SK-N-SH (cell line): ENCODE data around the gene SLC2A10. TPM values are rescaled to one million over a fixed set of nuclear protein-coding genes. Genes with fewer than 3 reads are reported as not detected.

ENCODE experiments used
- CTCF ChIA-PET: fragments of 300-600, 350-600 bp; formaldehyde crosslinking; extraction: SDS; loops from one replicate; lab custom pipeline; 2021; lab: Yijun Ruan, JAX
- POLR2A ChIA-PET: fragments of 350-600 bp; sonication (Branson Sonifier 250); formaldehyde crosslinking; extraction: SDS; loops from one replicate; lab custom pipeline; 2020; ENCODE audit warnings: antibody characterized with exemption, inconsistent platforms; lab: Yijun Ruan, JAX
- DNase-seq: peaks from one replicate; pipeline ENCODE4 v3.0.0; 2012
- H2AFZ ChIP-seq: fragments of 200-600 bp; sonication (generic); 2 replicates; pipeline ENCODE4 v1.8.1; 2016; ENCODE audit warnings: antibody characterized with exemption, mild to moderate bottlenecking, low read depth
- H3F3A ChIP-seq: fragments of 200-600 bp; sonication (generic); replicated peaks from 2 replicates; pipeline ENCODE3; 2016; ENCODE audit warnings: antibody characterized with exemption, mild to moderate bottlenecking; ENCODE audit not compliant: insufficient read depth
- H3K27ac ChIP-seq, 2 experiments: fragments of 200-500 bp in 1 of 2; fragments of 200-600 bp in 1 of 2; sonication (Bioruptor generic) in 1 of 2; sonication (generic), shearing (Covaris generic) in 1 of 2; 2 replicates each; pipeline versions ENCODE4 v1.5.1 to v1.6.1; 2014 to 2016; ENCODE audit warnings: low read depth in 2 of 2, inconsistent platforms in 1 of 2, low read length in 1 of 2, mild to moderate bottlenecking in 1 of 2, mixed read lengths in 1 of 2
- H3K27me3 ChIP-seq: fragments of 200-600 bp; sonication (generic), shearing (Covaris generic); 2 replicates; pipeline ENCODE4 v1.6.1; 2016; ENCODE audit warnings: mixed run types; ENCODE audit not compliant: insufficient read depth
- H3K36me3 ChIP-seq, 2 experiments: fragments of 200-500 bp in 1 of 2; fragments of 200-600 bp in 1 of 2; sonication (Bioruptor generic) in 1 of 2; sonication (generic) in 1 of 2; replicated peaks in 1 of 2; 2 replicates each; pipeline versions ENCODE3 to v1.5.1; 2014 to 2016; ENCODE audit warnings: low read length in 1 of 2, mild to moderate bottlenecking in 1 of 2; ENCODE audit not compliant: insufficient read depth in 2 of 2, control insufficient read depth in 1 of 2
- H3K4me1 ChIP-seq, 2 experiments: fragments of 200-500 bp in 1 of 2; fragments of 200-600 bp in 1 of 2; sonication (Bioruptor generic) in 1 of 2; sonication (generic), shearing (Covaris generic) in 1 of 2; 2 replicates each; pipeline versions ENCODE4 v1.5.1 to v1.6.1; 2014 to 2016; ENCODE audit warnings: low read depth in 1 of 2, low read length in 1 of 2, mixed run types in 1 of 2; ENCODE audit not compliant: insufficient read depth in 2 of 2, control insufficient read depth in 1 of 2
- H3K4me2 ChIP-seq: fragments of 200-600 bp; sonication (generic), shearing (Covaris generic); 2 replicates; pipeline ENCODE4 v1.6.1; 2017; ENCODE audit warnings: mixed run types
- H3K4me3 ChIP-seq, 2 experiments: fragments of 200-500 bp in 1 of 2; fragments of 200-600 bp in 1 of 2; sonication (Bioruptor generic) in 1 of 2; sonication (generic), shearing (Covaris generic) in 1 of 2; 2 replicates each; pipeline versions ENCODE4 v1.5.1 to v1.8.1; 2014 to 2016; ENCODE audit warnings: low read depth in 2 of 2, inconsistent platforms in 1 of 2, low read length in 1 of 2, mild to moderate bottlenecking in 1 of 2, mixed read lengths in 1 of 2, moderate library complexity in 1 of 2
- H3K79me2 ChIP-seq: fragments of 200-600 bp; sonication (generic); 2 replicates; pipeline ENCODE4 v1.8.1; 2017; ENCODE audit warnings: mild to moderate bottlenecking; ENCODE audit not compliant: insufficient read depth
- H3K9ac ChIP-seq: fragments of 200-600 bp; sonication (generic); 2 replicates; pipeline ENCODE4 v1.6.1; 2017; ENCODE audit warnings: mixed run types
- H3K9me2 ChIP-seq: fragments of 200-600 bp; sonication (generic); 2 replicates; pipeline ENCODE4 v1.6.1; 2017; ENCODE audit warnings: mixed run types
- H3K9me3 ChIP-seq: fragments of 200-600 bp; sonication (generic); 2 replicates; pipeline ENCODE4 v1.6.1; 2017; ENCODE audit warnings: mixed run types, mild to moderate bottlenecking, moderate library complexity
- H4K20me1 ChIP-seq: fragments of 200-600 bp; sonication (generic); 2 replicates; pipeline ENCODE4 v1.6.1; 2017; ENCODE audit warnings: mild to moderate bottlenecking, mixed run types; ENCODE audit not compliant: insufficient read depth
- EP300 ChIP-seq, 2 experiments: IDR thresholded peaks; 2 replicates each; pipeline versions ENCODE4 v1.4.0 to v1.6.1; 2012; ENCODE audit warnings: borderline replicate concordance in 1 of 2, low read depth in 1 of 2, low read length in 1 of 2
- EZH2phosphoT487 ChIP-seq: fragments of 200-600 bp; sonication (generic); IDR thresholded peaks from 2 replicates; pipeline ENCODE4 v1.6.1; 2017; ENCODE audit warnings: low read depth, mixed run types, mild to moderate bottlenecking, antibody characterized with exemption, moderate library complexity, borderline replicate concordance
- FOSL2 ChIP-seq: IDR thresholded peaks from 2 replicates; pipeline ENCODE4 v1.4.0; 2012; ENCODE audit warnings: low read depth, mild to moderate bottlenecking, moderate library complexity, borderline replicate concordance
- FOXJ3 ChIP-seq: sonication (generic); formaldehyde crosslinking; IDR thresholded peaks from 2 replicates; pipeline ENCODE4 v1.5.1; 2020; ENCODE audit warnings: mild to moderate bottlenecking, missing genetic modification reagents
- FOXM1 ChIP-seq: IDR thresholded peaks from 2 replicates; pipeline ENCODE4 v1.4.0; 2012; ENCODE audit warnings: low read depth, mild to moderate bottlenecking
- GATA2 ChIP-seq: sonication (generic); formaldehyde crosslinking; IDR thresholded peaks from 2 replicates; pipeline ENCODE4 v1.5.0; 2020; ENCODE audit warnings: mild to moderate bottlenecking, missing genetic modification reagents
- IRF3 ChIP-seq: fragments of 150-350 bp; IDR thresholded peaks from 2 replicates; pipeline ENCODE4 v1.6.1; 2016; ENCODE audit warnings: mild to moderate bottlenecking, low read depth, low read length
- MAX ChIP-seq: IDR thresholded peaks from 2 replicates; pipeline ENCODE4 v1.4.0; 2012; ENCODE audit warnings: low read depth
- MEF2A ChIP-seq: IDR thresholded peaks from 2 replicates; pipeline ENCODE4 v1.4.0; 2012; ENCODE audit warnings: low read depth, borderline replicate concordance
- MXI1 ChIP-seq: IDR thresholded peaks from 2 replicates; pipeline ENCODE4 v1.6.1; 2012; ENCODE audit warnings: mild to moderate bottlenecking, low read depth, low read length, improper control_type of control experiment
- POLR2AphosphoS5 ChIP-seq: IDR thresholded peaks from 2 replicates; pipeline ENCODE4 v1.6.1; 2012; ENCODE audit warnings: low read depth, low read length
- RAD21 ChIP-seq: IDR thresholded peaks from 2 replicates; pipeline ENCODE4 v1.6.1; 2012; ENCODE audit warnings: mild to moderate bottlenecking, low read length
- RCOR1 ChIP-seq: fragments of 150-350 bp; IDR thresholded peaks from 2 replicates; pipeline ENCODE4 v1.6.1; 2017; ENCODE audit warnings: antibody characterized with exemption, low read length
- SIN3A ChIP-seq: IDR thresholded peaks from 2 replicates; pipeline ENCODE4 v1.6.1; 2012; ENCODE audit warnings: low read depth, mild to moderate bottlenecking, low read length, moderate library complexity, borderline replicate concordance
- TAF1 ChIP-seq: IDR thresholded peaks from 2 replicates; pipeline ENCODE4 v1.6.1; 2012; ENCODE audit warnings: low read depth, mild to moderate bottlenecking, low read length, moderate library complexity, borderline replicate concordance
- USF2 ChIP-seq: fragments of 150-350 bp; IDR thresholded peaks from 2 replicates; pipeline ENCODE4 v1.6.1; 2017; ENCODE audit warnings: antibody characterized with exemption, low read length, low read depth, borderline replicate concordance
- YY1 ChIP-seq: IDR thresholded peaks from 2 replicates; pipeline ENCODE4 v1.4.0; 2012; ENCODE audit warnings: low read depth, mild to moderate bottlenecking
- ZBTB33 ChIP-seq: IDR thresholded peaks from 2 replicates; pipeline ENCODE4 v1.4.0; 2012; ENCODE audit warnings: low read depth, borderline replicate concordance
- WGBS: methylation state at CpG from one replicate; pipeline ENCODE4 v1.1.6; 2017; ENCODE audit warnings: low lambda C conversion rate; 5-methylcytosine and 5-hydroxymethylcytosine counted together
- polyA plus RNA-seq, 3 experiments: library from polyadenylated mRNA; depleted of rRNA; stranded (reverse); fragments of >200 nt; gene quantifications; 2 replicates each; pipeline ENCODE4 v1.2.3, GENCODE V29; 2012

Gene SLC2A10
- polyA plus RNA-seq, 1 of the 3 experiments (the other 2 are of a cell fraction) = 12.6 TPM

GRCh38 chr20:46701986-46702385, 7.5 kb upstream of the SLC2A10 start:
- H3F3A ChIP-seq = peaks cover 3% of the 10 kb centered on the region
- H3K9me2 ChIP-seq = no peaks in the 10 kb centered on the region
- WGBS = 74% methylated on average over 5 of the region's 5 CpGs
- no peak overlapping the region for H2AFZ ChIP-seq
- ChIA-PET POLR2A (no interaction called here), CTCF (no interaction called here)
- no peaks in the 10 kb centered on the region for H3K36me3 ChIP-seq
- H3K4me2 ChIP-seq = no peak overlapping the region
- H3K27ac ChIP-seq = no peak overlapping the region
- TF ChIP-seq GATA2 (CRISPR knock-in tag) = no peak
- no peak for TF ChIP-seq FOXM1
- TF ChIP-seq YY1 = no peak
- TF ChIP-seq SIN3A = no peak
- no peak for TF ChIP-seq MEF2A
- no peak for TF ChIP-seq USF2
- TF ChIP-seq RAD21 = no peak
- TF ChIP-seq EZH2phosphoT487 = no peak
- no peak for TF ChIP-seq FOSL2
- TF ChIP-seq MXI1 = no peak
- TF ChIP-seq FOXJ3 = no peak
- TF ChIP-seq EP300 (IDR thresholded peaks at IDR 0.05; ENCODE audit: borderline replicate concordance in 1 of 2, low read depth in 1 of 2, low read length in 1 of 2) = no peak
- no peak for TF ChIP-seq RCOR1
- TF ChIP-seq MAX = no peak
- H4K20me1 ChIP-seq = no peaks in the 10 kb centered on the region
- H3K4me1 ChIP-seq = no peaks in the 10 kb centered on the region
- no peaks in the 10 kb centered on the region for H3K27me3 ChIP-seq
- peaks cover 5% of the 10 kb centered on the region; the same call in 1 of the 2 replicates for H3K9me3 ChIP-seq
- DNase-seq = no peak
- H3K79me2 ChIP-seq = no peaks in the 10 kb centered on the region
- no peak overlapping the region for H3K9ac ChIP-seq
- H3K4me3 ChIP-seq = no peak overlapping the region

GRCh38 chr20:46702447-46703203, 6.8 kb upstream of the SLC2A10 start:
- Histone ChIP-seq H3K4me1 (no peaks in the 10 kb centered on the region), H3K4me3 (no peak overlapping the region), H3F3A (peaks cover 3% of the 10 kb centered on the region), H4K20me1 (no peaks in the 10 kb centered on the region), H3K9me2 (no peaks in the 10 kb centered on the region), H2AFZ (no peak overlapping the region), H3K9me3 (peaks cover 5% of the 10 kb centered on the region; the same call in 1 of the 2 replicates), H3K4me2 (no peak overlapping the region), H3K9ac (no peak overlapping the region), H3K27ac (no peak overlapping the region), H3K79me2 (no peaks in the 10 kb centered on the region), H3K36me3 (no peaks in the 10 kb centered on the region), H3K27me3 (no peaks in the 10 kb centered on the region)
- CTCF ChIA-PET = interaction anchor here (1.5 to 2.1 kb wide), 2 partner anchors 10 to 21 kb away, joined by 6 to 11 read pairs; no protein-coding TSS in a partner anchor
- no peak for DNase-seq
- POLR2A ChIA-PET = no interaction called here
- 90% methylated on average over 8 of the region's 8 CpGs for WGBS
- TF ChIP-seq FOXJ3 (no peak), USF2 (no peak), MAX (no peak), ZBTB33 (no peak), IRF3 (no peak), EZH2phosphoT487 (no peak), MEF2A (no peak), POLR2AphosphoS5 (no peak), TAF1 (no peak), EP300 (IDR thresholded peaks at IDR 0.05; ENCODE audit: borderline replicate concordance in 1 of 2, low read depth in 1 of 2, low read length in 1 of 2) (no peak)
